ENCODE results near the gene ADAM30.

ADAM30 gene

DNA sequence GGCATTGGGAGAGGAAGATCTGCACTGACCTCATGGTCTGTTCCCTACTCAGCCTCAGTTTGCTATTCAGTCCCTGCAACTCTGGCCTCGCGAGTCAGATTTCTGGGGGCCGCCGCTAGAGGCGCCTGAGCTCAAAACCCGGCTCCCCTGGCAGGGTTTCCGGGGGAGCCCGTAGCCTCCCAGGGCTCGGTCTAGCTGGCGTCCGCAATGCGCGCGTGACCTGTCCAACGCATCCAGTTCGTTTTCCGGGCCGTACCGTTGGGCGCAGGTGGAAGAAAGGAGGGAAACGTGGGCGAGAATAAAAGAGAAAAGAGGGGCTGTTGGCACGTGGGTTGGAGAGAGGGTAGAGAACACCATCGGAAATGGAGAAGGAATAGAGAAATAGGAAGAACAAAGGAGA, at the start of gene ADAM30:
TSS of gene ADAM30 (minus strand) at position 213 of the 400 bp plus-strand sequence. CDS start at position 34, 179 bp downstream.
- DNase-seq, result no peak
- TF ChIP-seq, protein P1, sequence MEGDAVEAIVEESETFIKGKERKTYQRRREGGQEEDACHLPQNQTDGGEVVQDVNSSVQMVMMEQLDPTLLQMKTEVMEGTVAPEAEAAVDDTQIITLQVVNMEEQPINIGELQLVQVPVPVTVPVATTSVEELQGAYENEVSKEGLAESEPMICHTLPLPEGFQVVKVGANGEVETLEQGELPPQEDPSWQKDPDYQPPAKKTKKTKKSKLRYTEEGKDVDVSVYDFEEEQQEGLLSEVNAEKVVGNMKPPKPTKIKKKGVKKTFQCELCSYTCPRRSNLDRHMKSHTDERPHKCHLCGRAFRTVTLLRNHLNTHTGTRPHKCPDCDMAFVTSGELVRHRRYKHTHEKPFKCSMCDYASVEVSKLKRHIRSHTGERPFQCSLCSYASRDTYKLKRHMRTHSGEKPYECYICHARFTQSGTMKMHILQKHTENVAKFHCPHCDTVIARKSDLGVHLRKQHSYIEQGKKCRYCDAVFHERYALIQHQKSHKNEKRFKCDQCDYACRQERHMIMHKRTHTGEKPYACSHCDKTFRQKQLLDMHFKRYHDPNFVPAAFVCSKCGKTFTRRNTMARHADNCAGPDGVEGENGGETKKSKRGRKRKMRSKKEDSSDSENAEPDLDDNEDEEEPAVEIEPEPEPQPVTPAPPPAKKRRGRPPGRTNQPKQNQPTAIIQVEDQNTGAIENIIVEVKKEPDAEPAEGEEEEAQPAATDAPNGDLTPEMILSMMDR (IDR thresholded peaks at IDR 0.05; ENCODE audit: low read depth, low read length), result no peak
- Histone ChIP-seq H3K27me3 (ENCODE audit: insufficient read depth, low read depth, severe bottlenecking) (no peaks in the 10 kb centered on the region), H3K9me3 (ENCODE audit: severe bottlenecking) (peaks cover 3% of the 10 kb centered on the region), H3K36me3 (no peaks in the 10 kb centered on the region), H3K4me3 (ENCODE audit: low read depth, low read length) (no peak within 1 kb of the TSS), H3K27ac (no peak within 1 kb of the TSS)

DNA sequence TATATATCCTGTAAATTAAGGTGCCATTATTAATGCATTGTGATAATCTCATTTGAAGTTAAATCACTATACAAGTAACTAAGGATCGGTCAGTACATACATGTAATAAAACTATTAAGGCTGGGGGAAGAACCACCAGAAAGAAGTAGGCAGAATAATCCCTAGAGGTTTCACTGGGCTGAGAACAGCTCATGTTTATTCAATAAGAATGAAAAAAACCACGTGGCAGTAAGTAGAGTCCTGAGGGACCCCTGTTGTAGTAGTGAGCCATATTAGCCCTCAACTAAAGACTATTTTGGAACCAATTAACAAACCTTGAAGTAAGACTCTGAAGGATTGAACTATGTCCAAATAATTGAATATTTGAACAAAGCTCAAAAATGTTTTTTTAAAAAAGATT, 46.9 kb upstream of the ADAM30 start:
- Histone ChIP-seq H3K4me3 (ENCODE audit: low read depth, low read length) (no peak overlapping the region), H3K27me3 (ENCODE audit: insufficient read depth, low read depth, severe bottlenecking) (no peaks in the 10 kb centered on the region), H3K27ac (no peak overlapping the region), H3K36me3 (no peaks in the 10 kb centered on the region; the same call in 1 of the 2 replicates), H3K9me3 (ENCODE audit: severe bottlenecking) (no peaks in the 10 kb centered on the region)
- no peak for DNase-seq
- TF ChIP-seq, protein P1 (IDR thresholded peaks at IDR 0.05; ENCODE audit: low read depth, low read length), result no peak

DNA sequence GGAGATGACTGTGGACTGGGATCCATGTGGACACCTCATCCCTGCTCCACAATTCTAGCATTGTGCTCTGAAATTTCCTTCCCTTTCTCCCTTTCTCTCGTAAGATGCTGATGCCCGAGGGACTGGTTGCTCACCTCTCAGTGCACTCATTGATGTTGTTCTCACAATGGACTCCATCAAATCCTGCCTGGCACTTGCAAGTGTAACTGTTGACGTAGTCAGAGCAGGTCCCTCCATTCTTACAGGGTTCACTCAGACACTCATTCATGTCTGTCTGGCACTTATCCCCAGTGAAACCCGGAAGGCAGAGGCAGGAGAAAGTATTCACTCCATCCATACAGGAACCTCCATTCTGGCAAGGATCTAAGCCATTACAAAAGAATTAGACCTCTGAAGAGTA, 45.1 kb upstream of the ADAM30 start:
- Histone ChIP-seq H3K4me3 (ENCODE audit: low read depth, low read length) (no peak overlapping the region), H3K9me3 (ENCODE audit: severe bottlenecking) (no peaks in the 10 kb centered on the region), H3K27ac (no peak overlapping the region), H3K27me3 (ENCODE audit: insufficient read depth, low read depth, severe bottlenecking) (no peaks in the 10 kb centered on the region), H3K36me3 (peaks cover 13% of the 10 kb centered on the region)
- TF ChIP-seq, protein P1 (IDR thresholded peaks at IDR 0.05; ENCODE audit: low read depth, low read length), result no peak
- DNase-seq, result no peak

DNA sequence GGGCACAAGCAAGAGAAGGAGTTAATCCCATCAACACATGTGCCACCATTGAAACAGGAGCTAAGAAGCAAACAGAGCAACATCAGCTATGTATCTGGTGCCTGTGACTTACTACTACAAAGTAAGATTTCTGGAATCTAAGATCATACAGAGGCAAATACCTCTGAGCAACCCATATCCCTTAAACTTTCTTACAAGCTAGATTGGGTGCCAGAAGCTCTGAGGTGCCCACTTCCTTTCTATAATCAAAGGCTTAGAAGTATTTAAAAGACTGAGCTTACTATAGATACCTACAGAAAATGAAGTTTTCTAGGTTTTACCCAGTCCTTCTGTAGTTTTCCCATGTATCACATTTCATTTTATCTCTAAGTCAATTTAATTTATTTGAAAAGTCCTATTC, 44.4 kb upstream of the ADAM30 start:
- no peak overlapping the region for H3K27ac ChIP-seq
- no peak overlapping the region for H3K4me3 ChIP-seq (ENCODE audit: low read depth, low read length)
- no peak for DNase-seq
- peaks cover 13% of the 10 kb centered on the region for H3K36me3 ChIP-seq
- TF ChIP-seq, protein P1 (IDR thresholded peaks at IDR 0.05; ENCODE audit: low read depth, low read length), result no peak
- no peaks in the 10 kb centered on the region for H3K27me3 ChIP-seq (ENCODE audit: insufficient read depth, low read depth, severe bottlenecking)
- no peaks in the 10 kb centered on the region for H3K9me3 ChIP-seq (ENCODE audit: severe bottlenecking)

DNA sequence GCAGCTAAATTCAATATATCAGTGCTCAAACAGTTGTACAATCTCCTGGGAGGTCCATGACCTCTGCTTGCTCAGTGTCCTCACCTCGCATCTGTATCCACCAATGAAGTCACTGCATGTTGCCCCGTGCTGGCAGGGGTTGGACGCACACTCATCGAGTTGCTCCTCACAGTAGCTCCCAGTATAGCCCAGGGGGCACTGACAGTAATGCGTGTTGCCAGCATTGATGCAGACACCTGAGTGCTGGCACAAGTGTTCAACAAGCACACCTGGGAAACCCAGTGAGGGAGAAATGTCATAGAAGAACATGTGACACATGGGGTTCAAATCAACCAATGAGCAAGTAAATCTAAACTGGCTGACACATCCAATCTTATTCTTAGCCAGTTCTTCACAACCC, 40.9 kb upstream of the ADAM30 start:
- H3K27ac ChIP-seq, result no peak overlapping the region
- peaks cover 32% of the 10 kb centered on the region for H3K36me3 ChIP-seq
- no peaks in the 10 kb centered on the region for H3K9me3 ChIP-seq (ENCODE audit: severe bottlenecking)
- no peak for DNase-seq
- no peaks in the 10 kb centered on the region for H3K27me3 ChIP-seq (ENCODE audit: insufficient read depth, low read depth, severe bottlenecking)
- TF ChIP-seq, protein P1 (IDR thresholded peaks at IDR 0.05; ENCODE audit: low read depth, low read length), result no peak
- no peak overlapping the region for H3K4me3 ChIP-seq (ENCODE audit: low read depth, low read length)

DNA sequence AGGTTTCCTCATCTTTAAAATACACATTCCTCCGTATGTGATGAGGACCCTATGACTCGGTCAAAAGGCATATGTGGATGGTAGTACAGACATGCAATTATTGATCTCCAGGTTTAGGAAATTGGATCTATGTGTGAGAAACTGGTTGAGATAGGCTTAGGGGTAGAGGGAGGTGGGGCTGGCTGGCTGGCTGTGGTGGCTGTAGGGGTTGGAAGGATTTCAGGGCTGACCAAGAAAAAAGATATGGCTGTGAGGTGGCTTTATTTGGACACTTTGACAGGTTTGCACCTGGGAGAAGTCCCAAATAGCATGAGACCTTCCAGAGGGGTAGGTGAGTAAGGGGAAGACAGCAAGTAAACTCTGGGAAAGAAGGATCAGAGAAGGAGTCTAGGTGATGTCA, 39.6 kb upstream of the ADAM30 start:
- Histone ChIP-seq H3K27ac (no peak overlapping the region), H3K4me3 (ENCODE audit: low read depth, low read length) (no peak overlapping the region), H3K27me3 (ENCODE audit: insufficient read depth, low read depth, severe bottlenecking) (no peaks in the 10 kb centered on the region), H3K9me3 (ENCODE audit: severe bottlenecking) (no peaks in the 10 kb centered on the region), H3K36me3 (peaks cover 32% of the 10 kb centered on the region)
- TF ChIP-seq, protein P1 (IDR thresholded peaks at IDR 0.05; ENCODE audit: low read depth, low read length), result no peak
- DNase-seq, result no peak
